ENCODE measurements around the gene L3MBTL2. TPM values are rescaled to one million over a fixed set of nuclear protein-coding genes. Genes with fewer than 3 reads are reported as not detected.

The L3MBTL2 gene
- total RNA-seq, 1 donor from 2014 or later = 39.3 TPM

GRCh38 chr22:41222846-41223507 lies 17.9 kb downstream of the L3MBTL2 start:
- Mint-ChIP-seq H3K27me3 (ENCODE audit: low read depth) (no peaks in the 10 kb centered on the region), H3K4me3 (ENCODE audit: low read depth) (no peak overlapping the region), H3K27ac (no peak overlapping the region), H3K4me1 (ENCODE audit: low read depth) (peaks cover under 1% of the 10 kb centered on the region), H3K9me3 (no peaks in the 10 kb centered on the region), H3K36me3 (ENCODE audit: low read depth) (peaks cover 54% of the 10 kb centered on the region)
- intact Hi-C loops (cut with micrococcal nuclease) = no loop called here
- no peak for DNase-seq (ENCODE audit: low spot score)

- DNase-seq (ENCODE audit: low spot score) = no peak
- H3K4me3 Mint-ChIP-seq (ENCODE audit: low read depth) = no peak overlapping the region
- no peaks in the 10 kb centered on the region for H3K27me3 Mint-ChIP-seq (ENCODE audit: low read depth)
- peaks cover 54% of the 10 kb centered on the region for H3K36me3 Mint-ChIP-seq (ENCODE audit: low read depth)
- H3K9me3 Mint-ChIP-seq = no peaks in the 10 kb centered on the region
- H3K27ac Mint-ChIP-seq = no peak overlapping the region
- intact Hi-C loops (cut with micrococcal nuclease) = no loop called here
- no peaks in the 10 kb centered on the region for H3K4me1 Mint-ChIP-seq (ENCODE audit: low read depth)
Observed at GRCh38 chr22:41223535-41223934, 18.4 kb downstream of the L3MBTL2 start.

- Mint-ChIP-seq H3K4me1 (ENCODE audit: low read depth) (no peaks in the 10 kb centered on the region), H3K9me3 (no peaks in the 10 kb centered on the region), H3K36me3 (ENCODE audit: low read depth) (peaks cover 46% of the 10 kb centered on the region), H3K4me3 (ENCODE audit: low read depth) (no peak overlapping the region), H3K27ac (no peak overlapping the region), H3K27me3 (ENCODE audit: low read depth) (no peaks in the 10 kb centered on the region)
- DNase-seq (ENCODE audit: low spot score) = no peak
- intact Hi-C loops (cut with micrococcal nuclease) = no loop called here
Observed at GRCh38 chr22:41226723-41227655, 21.9 kb downstream of the L3MBTL2 start.

- no peaks in the 10 kb centered on the region for H3K9me3 Mint-ChIP-seq
- DNase-seq (ENCODE audit: low spot score) = no peak
- H3K36me3 Mint-ChIP-seq (ENCODE audit: low read depth) = peaks cover 35% of the 10 kb centered on the region
- no peak overlapping the region for H3K4me3 Mint-ChIP-seq (ENCODE audit: low read depth)
- H3K27ac Mint-ChIP-seq = no peak overlapping the region
- no peaks in the 10 kb centered on the region for H3K27me3 Mint-ChIP-seq (ENCODE audit: low read depth)
- intact Hi-C loops (cut with micrococcal nuclease) = no loop called here
- no peaks in the 10 kb centered on the region for H3K4me1 Mint-ChIP-seq (ENCODE audit: low read depth)
Observed at GRCh38 chr22:41229215-41229614, 24.1 kb downstream of the L3MBTL2 start.

- Mint-ChIP-seq H3K4me1 (ENCODE audit: low read depth) (no peaks in the 10 kb centered on the region), H3K4me3 (ENCODE audit: low read depth) (no peak overlapping the region), H3K27me3 (ENCODE audit: low read depth) (no peaks in the 10 kb centered on the region), H3K36me3 (ENCODE audit: low read depth) (peaks cover 29% of the 10 kb centered on the region), H3K27ac (no peak overlapping the region), H3K9me3 (no peaks in the 10 kb centered on the region)
- no peak for DNase-seq (ENCODE audit: low spot score)
- intact Hi-C loops (cut with micrococcal nuclease) = no loop called here
Observed at GRCh38 chr22:41229730-41230400, 24.8 kb downstream of the L3MBTL2 start.

GRCh38 chr22:41230401-41230785 lies 25.3 kb downstream of the L3MBTL2 start:
- Mint-ChIP-seq H3K27ac (no peak overlapping the region), H3K27me3 (ENCODE audit: low read depth) (no peaks in the 10 kb centered on the region), H3K4me3 (ENCODE audit: low read depth) (no peak overlapping the region), H3K9me3 (no peaks in the 10 kb centered on the region), H3K4me1 (ENCODE audit: low read depth) (no peaks in the 10 kb centered on the region), H3K36me3 (ENCODE audit: low read depth) (peaks cover 27% of the 10 kb centered on the region)
- intact Hi-C loops (cut with micrococcal nuclease) = no loop called here
- DNase-seq (ENCODE audit: low spot score) = no peak

- H3K4me3 Mint-ChIP-seq (ENCODE audit: low read depth) = no peak overlapping the region
- peaks cover 23% of the 10 kb centered on the region for H3K36me3 Mint-ChIP-seq (ENCODE audit: low read depth)
- no peaks in the 10 kb centered on the region for H3K4me1 Mint-ChIP-seq (ENCODE audit: low read depth)
- H3K27me3 Mint-ChIP-seq (ENCODE audit: low read depth) = no peaks in the 10 kb centered on the region
- H3K27ac Mint-ChIP-seq = no peak overlapping the region
- no peaks in the 10 kb centered on the region for H3K9me3 Mint-ChIP-seq
- intact Hi-C loops (cut with micrococcal nuclease) = no loop called here
- no peak for DNase-seq (ENCODE audit: low spot score)
Observed at GRCh38 chr22:41231369-41231768, 26.3 kb downstream of the L3MBTL2 start.

GRCh38 chr22:41234815-41235695 lies 29.9 kb downstream of the L3MBTL2 start:
- Mint-ChIP-seq H3K27ac (no peak overlapping the region), H3K27me3 (ENCODE audit: low read depth) (peaks cover 2% of the 10 kb centered on the region), H3K9me3 (no peaks in the 10 kb centered on the region), H3K36me3 (ENCODE audit: low read depth) (peaks cover 9% of the 10 kb centered on the region), H3K4me3 (ENCODE audit: low read depth) (no peak overlapping the region), H3K4me1 (ENCODE audit: low read depth) (peaks cover 3% of the 10 kb centered on the region)
- intact Hi-C loops (cut with micrococcal nuclease) = no loop called here
- no peak for DNase-seq (ENCODE audit: low spot score)

GRCh38 chr22:41237036-41237706 lies 32.1 kb downstream of the L3MBTL2 start:
- no peak for DNase-seq (ENCODE audit: low spot score)
- Mint-ChIP-seq H3K4me3 (ENCODE audit: low read depth) (peak overlapping the region; percentile 61), H3K36me3 (ENCODE audit: low read depth) (no peaks in the 10 kb centered on the region), H3K27ac (no peak overlapping the region), H3K27me3 (ENCODE audit: low read depth) (peaks cover 2% of the 10 kb centered on the region), H3K9me3 (no peaks in the 10 kb centered on the region), H3K4me1 (ENCODE audit: low read depth) (peaks cover 3% of the 10 kb centered on the region)
- intact Hi-C loops (cut with micrococcal nuclease) = loop anchor here (2.0 kb wide), 1 partner anchor 314 kb away; no protein-coding TSS in a partner anchor

GRCh38 chr22:41237707-41238569 lies 32.8 kb downstream of the L3MBTL2 start:
- no peaks in the 10 kb centered on the region for H3K36me3 Mint-ChIP-seq (ENCODE audit: low read depth)
- H3K4me3 Mint-ChIP-seq (ENCODE audit: low read depth) = no peak overlapping the region
- no peak overlapping the region for H3K27ac Mint-ChIP-seq
- peaks cover 2% of the 10 kb centered on the region for H3K27me3 Mint-ChIP-seq (ENCODE audit: low read depth)
- peaks cover 3% of the 10 kb centered on the region for H3K4me1 Mint-ChIP-seq (ENCODE audit: low read depth)
- DNase-seq (ENCODE audit: low spot score) = peak; percentile 77
- H3K9me3 Mint-ChIP-seq = no peaks in the 10 kb centered on the region
- intact Hi-C loops (cut with micrococcal nuclease) = loop anchor here (2.0 kb wide), 1 partner anchor 315 kb away; no protein-coding TSS in a partner anchor
